ENCODE data around the gene C20orf96.

- TF ChIP-seq EZH2 (IDR thresholded peaks at IDR 0.05; ENCODE audit: borderline replicate concordance, low read depth, low read length, severe bottlenecking) (no peak), CTCF (IDR thresholded peaks at IDR 0.05; ENCODE audit: extremely low read depth in 1 of 2, insufficient read depth in 1 of 2, low read depth in 1 of 2, low read length in 2 of 2) (no peak), MAX (IDR thresholded peaks at IDR 0.05; ENCODE audit: insufficient read depth, insufficient read length) (no peak), POLR2A (IDR thresholded peaks at IDR 0.05; ENCODE audit: low read depth, low read length) (no peak), GATA2 (IDR thresholded peaks at IDR 0.05; ENCODE audit: insufficient read depth, insufficient read length, low read depth, low read length) (no peak), POLR2AphosphoS5 (IDR thresholded peaks at IDR 0.05; ENCODE audit: insufficient read depth, low read depth, low read length) (no peak), FOS (IDR thresholded peaks at IDR 0.05; ENCODE audit: borderline replicate concordance, insufficient read depth, low read length) (no peak), JUN (IDR thresholded peaks at IDR 0.05; ENCODE audit: borderline replicate concordance, insufficient read depth, insufficient read length, low read depth) (no peak)
Measured at GRCh38 chr20:263701-264100, 26.8 kb downstream of the C20orf96 start.
